HG03442 (cell line): ENCODE measurements around the gene AP2A2.
"Not testable (repeated sequence)": the region's sequence is repeated elsewhere in the genome, so short reads cannot be mapped to it uniquely, and the experiment has no call there.

Experiments
- ATAC-seq: cut with Tn5 transposase; IDR thresholded peaks from one replicate; pipeline ENCODE4 v1.9.1; 2021; ENCODE audit warnings: mild to moderate bottlenecking, moderate library complexity; ENCODE audit not compliant: unreplicated experiment

Gene AP2A2

GRCh38 chr11:953512-953911, 27.8 kb downstream of the AP2A2 start:
- no peak for ATAC-seq

- no peak for ATAC-seq
Measured at GRCh38 chr11:954392-955153, 28.9 kb downstream of the AP2A2 start.

GRCh38 chr11:955154-956063, 29.7 kb downstream of the AP2A2 start:
- ATAC-seq, result no peak

GRCh38 chr11:957212-957920, 31.7 kb downstream of the AP2A2 start:
- ATAC-seq, result no peak

- ATAC-seq, result no peak
Measured at GRCh38 chr11:958101-958500, 32.4 kb downstream of the AP2A2 start.

GRCh38 chr11:959027-959426, 33.4 kb downstream of the AP2A2 start:
- no peak for ATAC-seq

GRCh38 chr11:959608-960007, 33.9 kb downstream of the AP2A2 start:
- no peak for ATAC-seq

- not testable (repeated sequence) for ATAC-seq
Measured at GRCh38 chr11:961310-961920, 35.7 kb downstream of the AP2A2 start.

- ATAC-seq, result no peak
Measured at GRCh38 chr11:961921-962320, 36.3 kb downstream of the AP2A2 start.

GRCh38 chr11:962688-963087, 37.0 kb downstream of the AP2A2 start:
- no peak for ATAC-seq

GRCh38 chr11:963852-964251, 38.2 kb downstream of the AP2A2 start:
- no peak for ATAC-seq

- no peak for ATAC-seq
Measured at GRCh38 chr11:965206-965775, 39.6 kb downstream of the AP2A2 start.

- no peak for ATAC-seq
Measured at GRCh38 chr11:967995-968751, 42.5 kb downstream of the AP2A2 start.

GRCh38 chr11:968822-969221, 43.2 kb downstream of the AP2A2 start:
- no peak for ATAC-seq

GRCh38 chr11:969651-970205, 44.1 kb downstream of the AP2A2 start:
- ATAC-seq, result no peak

GRCh38 chr11:970319-970871, 44.7 kb downstream of the AP2A2 start:
- ATAC-seq, result no peak

- ATAC-seq, result no peak
Measured at GRCh38 chr11:971092-971690, 45.5 kb downstream of the AP2A2 start.

- no peak for ATAC-seq
Measured at GRCh38 chr11:971731-972365, 46.2 kb downstream of the AP2A2 start.
